Tibial artery (tissue), 4 donors: ENCODE measurements around the gene EFCAB11.
A peak's percentile ranks its signal among the peaks of the same experiment; 100 is the strongest.

Source experiments
- DNase-seq, 2 donors: peaks; one replicate each; pipeline ENCODE4 v3.0.0-alpha.2; 2019
- H3K27ac ChIP-seq, 2 donors: fragments of 200-600 bp; sonication (generic) in 1 of 2; 1 replicate in 1 of 2; 2 replicates in 1 of 2; pipeline ENCODE4 v1.5.1; 2018 to 2019; ENCODE audit warnings: mild to moderate bottlenecking in 1 of 2
- H3K27me3 ChIP-seq, 2 donors: fragments of 200-600 bp; sonication (generic) in 1 of 2; one replicate each; pipeline versions ENCODE4 v1.5.1 to v1.6.0; 2016 to 2019
- H3K36me3 ChIP-seq, 3 donors: fragments of 200-600 bp; sonication (generic) in 2 of 3; one replicate each; pipeline ENCODE4 v1.5.1; 2016 to 2019; ENCODE audit warnings: mild to moderate bottlenecking in 2 of 3
- H3K4me1 ChIP-seq, 4 donors: fragments of 200-600 bp; sonication (generic) in 2 of 4; 1 replicate in 3 of 4; 2 replicates in 1 of 4; pipeline ENCODE4 v1.5.1; 2016 to 2019
- H3K4me3 ChIP-seq, 2 donors: fragments of 200-600 bp; sonication (generic) in 1 of 2; 1 replicate in 1 of 2; 2 replicates in 1 of 2; pipeline ENCODE4 v1.5.1; 2018 to 2019; ENCODE audit warnings: mild to moderate bottlenecking in 2 of 2
- H3K9me3 ChIP-seq, 3 donors: fragments of 200-600 bp; sonication (generic) in 1 of 3; one replicate each; pipeline ENCODE4 v1.5.1; 2016 to 2019
- intact Hi-C: fragments of 100-400 bp; cut with DNase I; formaldehyde crosslinking; loops from one replicate; pipeline ENCODE4 v1.15.0; 2023; ENCODE audit warnings: low total_unique reads
- TF ChIP-seq, protein P1 (sequence below), 2 experiments: fragments of 200-600 bp in 1 of 2; fragments of 450-650 bp in 1 of 2; IDR thresholded peaks; one replicate each; pipeline ENCODE4 v1.5.1; 2017 to 2019; ENCODE audit warnings: antibody characterized with exemption in 2 of 2, mild to moderate bottlenecking in 1 of 2, moderate library complexity in 1 of 2

Gene EFCAB11

DNA sequence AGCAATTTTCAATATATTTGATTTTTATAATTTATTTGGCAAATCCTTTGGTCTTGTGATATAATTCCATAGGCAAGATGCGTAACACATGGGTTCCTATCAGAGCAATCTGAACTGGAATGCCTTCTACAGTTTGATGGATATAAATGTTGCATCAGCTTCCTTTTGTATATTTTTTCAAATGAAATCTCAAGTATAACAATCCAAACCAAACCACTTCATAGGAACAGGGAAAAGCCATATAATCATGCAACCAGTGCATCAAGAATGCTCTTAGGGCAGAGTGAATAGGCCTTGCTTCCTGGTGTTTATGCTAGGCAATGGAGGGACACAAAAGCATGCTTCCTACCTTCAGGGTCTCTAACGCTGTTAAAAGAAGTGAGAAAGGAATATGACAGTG is 34.5 kb downstream of the EFCAB11 start:
- no peak overlapping the region for H3K4me3 ChIP-seq
- H3K27ac ChIP-seq = no peak overlapping the region
- no peaks in the 10 kb centered on the region for H3K9me3 ChIP-seq
- TF ChIP-seq, protein P1, sequence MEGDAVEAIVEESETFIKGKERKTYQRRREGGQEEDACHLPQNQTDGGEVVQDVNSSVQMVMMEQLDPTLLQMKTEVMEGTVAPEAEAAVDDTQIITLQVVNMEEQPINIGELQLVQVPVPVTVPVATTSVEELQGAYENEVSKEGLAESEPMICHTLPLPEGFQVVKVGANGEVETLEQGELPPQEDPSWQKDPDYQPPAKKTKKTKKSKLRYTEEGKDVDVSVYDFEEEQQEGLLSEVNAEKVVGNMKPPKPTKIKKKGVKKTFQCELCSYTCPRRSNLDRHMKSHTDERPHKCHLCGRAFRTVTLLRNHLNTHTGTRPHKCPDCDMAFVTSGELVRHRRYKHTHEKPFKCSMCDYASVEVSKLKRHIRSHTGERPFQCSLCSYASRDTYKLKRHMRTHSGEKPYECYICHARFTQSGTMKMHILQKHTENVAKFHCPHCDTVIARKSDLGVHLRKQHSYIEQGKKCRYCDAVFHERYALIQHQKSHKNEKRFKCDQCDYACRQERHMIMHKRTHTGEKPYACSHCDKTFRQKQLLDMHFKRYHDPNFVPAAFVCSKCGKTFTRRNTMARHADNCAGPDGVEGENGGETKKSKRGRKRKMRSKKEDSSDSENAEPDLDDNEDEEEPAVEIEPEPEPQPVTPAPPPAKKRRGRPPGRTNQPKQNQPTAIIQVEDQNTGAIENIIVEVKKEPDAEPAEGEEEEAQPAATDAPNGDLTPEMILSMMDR (IDR thresholded peaks at IDR 0.05) = no peak
- H3K27me3 ChIP-seq = no peaks in the 10 kb centered on the region
- H3K36me3 ChIP-seq = no peaks in the 10 kb centered on the region
- no peaks in the 10 kb centered on the region for H3K4me1 ChIP-seq
- DNase-seq = no peak
- intact Hi-C loops = no loop called here

DNA sequence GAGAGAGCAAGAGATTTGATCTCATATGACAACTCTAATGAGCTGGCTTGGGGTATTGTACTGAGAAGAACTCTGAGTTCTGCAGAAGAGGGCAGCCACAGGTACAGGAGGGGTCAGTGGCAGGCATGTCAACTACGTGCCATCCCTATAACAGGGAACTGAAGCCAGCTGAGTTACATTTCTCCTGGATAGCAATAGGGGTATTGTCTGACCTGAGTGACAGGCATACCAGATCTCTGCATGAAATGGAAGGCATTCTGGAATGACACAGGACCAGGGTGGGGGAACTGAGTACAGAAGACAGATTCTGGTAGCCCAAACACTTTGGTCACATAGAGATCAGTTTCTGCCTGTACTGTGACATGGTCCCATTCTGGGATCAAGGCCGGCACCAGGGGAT is 35.8 kb downstream of the EFCAB11 start:
- Histone ChIP-seq H3K27me3 (no peaks in the 10 kb centered on the region), H3K27ac (no peak overlapping the region), H3K36me3 (no peaks in the 10 kb centered on the region), H3K4me3 (no peak overlapping the region), H3K9me3 (no peaks in the 10 kb centered on the region), H3K4me1 (no peaks in the 10 kb centered on the region)
- intact Hi-C loops = loop anchor here (5.0 to 10.0 kb wide), 3 partner anchors 504 to 891 kb away; partner anchors contain the start of gene FOXN3
- TF ChIP-seq, protein P1 (IDR thresholded peaks at IDR 0.05) = no peak
- no peak for DNase-seq

GRCh38 chr14:89915114-89915878 is 39.2 kb downstream of the EFCAB11 start:
- H3K4me1 ChIP-seq = peaks cover 0 to 30% (median 17%) of the 10 kb centered on the region in 4 donors
- DNase-seq = peak in 1 of 2 donors; percentile 74
- TF ChIP-seq, protein P1 (IDR thresholded peaks at IDR 0.05) = peak; percentile 90 to 92
- H3K9me3 ChIP-seq = no peaks in the 10 kb centered on the region
- H3K27me3 ChIP-seq = no peaks in the 10 kb centered on the region
- H3K27ac ChIP-seq = no peak overlapping the region
- H3K36me3 ChIP-seq = no peaks in the 10 kb centered on the region
- no peak overlapping the region for H3K4me3 ChIP-seq
- intact Hi-C loops = loop anchor here (5.0 to 10.0 kb wide), 3 partner anchors 500 to 888 kb away; partner anchors contain the start of gene FOXN3

DNA sequence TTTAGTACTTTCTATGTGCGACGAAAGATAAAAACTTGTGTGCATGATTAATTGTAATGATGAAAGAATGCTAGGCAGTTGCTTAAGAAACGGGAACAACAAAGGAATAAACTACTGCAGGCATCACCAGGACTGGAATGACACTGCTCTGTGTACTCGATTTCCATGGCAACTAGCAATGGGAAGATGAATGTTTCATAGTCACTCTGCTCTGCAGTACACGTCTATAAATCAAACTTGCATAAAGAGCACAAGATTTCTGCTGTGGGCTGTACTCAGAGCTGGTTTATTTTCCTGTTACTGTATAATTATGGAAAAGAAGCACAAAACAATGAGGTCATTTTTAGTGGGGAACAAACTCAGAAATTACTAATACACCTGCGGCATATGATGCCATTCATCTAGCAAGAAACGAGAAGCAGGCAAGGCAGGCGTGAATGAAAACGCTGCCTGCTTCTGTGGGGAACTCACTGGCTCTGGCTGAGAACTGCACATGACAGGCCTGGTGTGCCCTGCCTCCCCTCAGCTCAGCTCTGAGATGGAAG is 41.8 kb downstream of the EFCAB11 start:
- Histone ChIP-seq H3K4me3 (no peak overlapping the region), H3K9me3 (no peaks in the 10 kb centered on the region), H3K36me3 (no peaks in the 10 kb centered on the region), H3K27ac (peak overlapping the region; percentile 42 to 61), H3K27me3 (no peaks in the 10 kb centered on the region), H3K4me1 (peaks cover 0 to 32% (median 17%) of the 10 kb centered on the region in 4 donors)
- DNase-seq = peak in 1 of 2 donors; percentile 52
- TF ChIP-seq, protein P1 (IDR thresholded peaks at IDR 0.05) = no peak
- intact Hi-C loops = loop anchor here (5.0 to 10.0 kb wide), 3 partner anchors 498 to 870 kb away; partner anchors contain the start of gene FOXN3

- Histone ChIP-seq H3K27ac (peak overlapping the region; percentile 42 to 61), H3K4me1 (peaks cover 0 to 32% (median 17%) of the 10 kb centered on the region in 4 donors), H3K9me3 (no peaks in the 10 kb centered on the region), H3K36me3 (no peaks in the 10 kb centered on the region), H3K4me3 (no peak overlapping the region), H3K27me3 (no peaks in the 10 kb centered on the region)
- DNase-seq = no peak
- intact Hi-C loops = loop anchor here (5.0 to 10.0 kb wide), 3 partner anchors 497 to 870 kb away; partner anchors contain the start of gene FOXN3
- TF ChIP-seq, protein P1 (IDR thresholded peaks at IDR 0.05) = no peak
Observed at GRCh38 chr14:89912221-89912620, 42.3 kb downstream of the EFCAB11 start.
